SK-N-SH (cell line): ENCODE data around the gene ITGA4. TPM values are rescaled to one million over a fixed set of nuclear protein-coding genes. Genes with fewer than 3 reads are reported as not detected.

Experiments
- CTCF ChIA-PET: fragments of 300-600, 350-600 bp; formaldehyde crosslinking; extraction: SDS; loops from one replicate; lab custom pipeline; 2021; lab: Yijun Ruan, JAX
- POLR2A ChIA-PET: fragments of 350-600 bp; sonication (Branson Sonifier 250); formaldehyde crosslinking; extraction: SDS; loops from one replicate; lab custom pipeline; 2020; ENCODE audit warnings: antibody characterized with exemption, inconsistent platforms; lab: Yijun Ruan, JAX
- DNase-seq: peaks from one replicate; pipeline ENCODE4 v3.0.0; 2012
- H2AFZ ChIP-seq: fragments of 200-600 bp; sonication (generic); 2 replicates; pipeline ENCODE4 v1.8.1; 2016; ENCODE audit warnings: antibody characterized with exemption, mild to moderate bottlenecking, low read depth
- H3F3A ChIP-seq: fragments of 200-600 bp; sonication (generic); replicated peaks from 2 replicates; pipeline ENCODE3; 2016; ENCODE audit warnings: antibody characterized with exemption, mild to moderate bottlenecking; ENCODE audit not compliant: insufficient read depth
- H3K27ac ChIP-seq, 2 experiments: fragments of 200-500 bp in 1 of 2; fragments of 200-600 bp in 1 of 2; sonication (Bioruptor generic) in 1 of 2; sonication (generic), shearing (Covaris generic) in 1 of 2; 2 replicates each; pipeline versions ENCODE4 v1.5.1 to v1.6.1; 2014 to 2016; ENCODE audit warnings: low read depth in 2 of 2, inconsistent platforms in 1 of 2, low read length in 1 of 2, mild to moderate bottlenecking in 1 of 2, mixed read lengths in 1 of 2
- H3K27me3 ChIP-seq: fragments of 200-600 bp; sonication (generic), shearing (Covaris generic); 2 replicates; pipeline ENCODE4 v1.6.1; 2016; ENCODE audit warnings: mixed run types; ENCODE audit not compliant: insufficient read depth
- H3K36me3 ChIP-seq, 2 experiments: fragments of 200-500 bp in 1 of 2; fragments of 200-600 bp in 1 of 2; sonication (Bioruptor generic) in 1 of 2; sonication (generic) in 1 of 2; replicated peaks in 1 of 2; 2 replicates each; pipeline versions ENCODE3 to v1.5.1; 2014 to 2016; ENCODE audit warnings: low read length in 1 of 2, mild to moderate bottlenecking in 1 of 2; ENCODE audit not compliant: insufficient read depth in 2 of 2, control insufficient read depth in 1 of 2
- H3K4me1 ChIP-seq, 2 experiments: fragments of 200-500 bp in 1 of 2; fragments of 200-600 bp in 1 of 2; sonication (Bioruptor generic) in 1 of 2; sonication (generic), shearing (Covaris generic) in 1 of 2; 2 replicates each; pipeline versions ENCODE4 v1.5.1 to v1.6.1; 2014 to 2016; ENCODE audit warnings: low read depth in 1 of 2, low read length in 1 of 2, mixed run types in 1 of 2; ENCODE audit not compliant: insufficient read depth in 2 of 2, control insufficient read depth in 1 of 2
- H3K4me2 ChIP-seq: fragments of 200-600 bp; sonication (generic), shearing (Covaris generic); 2 replicates; pipeline ENCODE4 v1.6.1; 2017; ENCODE audit warnings: mixed run types
- H3K4me3 ChIP-seq, 2 experiments: fragments of 200-500 bp in 1 of 2; fragments of 200-600 bp in 1 of 2; sonication (Bioruptor generic) in 1 of 2; sonication (generic), shearing (Covaris generic) in 1 of 2; 2 replicates each; pipeline versions ENCODE4 v1.5.1 to v1.8.1; 2014 to 2016; ENCODE audit warnings: low read depth in 2 of 2, inconsistent platforms in 1 of 2, low read length in 1 of 2, mild to moderate bottlenecking in 1 of 2, mixed read lengths in 1 of 2, moderate library complexity in 1 of 2
- H3K79me2 ChIP-seq: fragments of 200-600 bp; sonication (generic); 2 replicates; pipeline ENCODE4 v1.8.1; 2017; ENCODE audit warnings: mild to moderate bottlenecking; ENCODE audit not compliant: insufficient read depth
- H3K9ac ChIP-seq: fragments of 200-600 bp; sonication (generic); 2 replicates; pipeline ENCODE4 v1.6.1; 2017; ENCODE audit warnings: mixed run types
- H3K9me2 ChIP-seq: fragments of 200-600 bp; sonication (generic); 2 replicates; pipeline ENCODE4 v1.6.1; 2017; ENCODE audit warnings: mixed run types
- H3K9me3 ChIP-seq: fragments of 200-600 bp; sonication (generic); 2 replicates; pipeline ENCODE4 v1.6.1; 2017; ENCODE audit warnings: mixed run types, mild to moderate bottlenecking, moderate library complexity
- H4K20me1 ChIP-seq: fragments of 200-600 bp; sonication (generic); 2 replicates; pipeline ENCODE4 v1.6.1; 2017; ENCODE audit warnings: mild to moderate bottlenecking, mixed run types; ENCODE audit not compliant: insufficient read depth
- CTCF ChIP-seq: fragments of 200-600 bp; sonication (generic); IDR thresholded peaks from 2 replicates; pipeline ENCODE4 v1.6.1; 2017; ENCODE audit warnings: antibody characterized with exemption, mild to moderate bottlenecking, moderate library complexity
- EZH2phosphoT487 ChIP-seq: fragments of 200-600 bp; sonication (generic); IDR thresholded peaks from 2 replicates; pipeline ENCODE4 v1.6.1; 2017; ENCODE audit warnings: low read depth, mixed run types, mild to moderate bottlenecking, antibody characterized with exemption, moderate library complexity, borderline replicate concordance
- FOSL2 ChIP-seq: IDR thresholded peaks from 2 replicates; pipeline ENCODE4 v1.4.0; 2012; ENCODE audit warnings: low read depth, mild to moderate bottlenecking, moderate library complexity, borderline replicate concordance
- FOXJ3 ChIP-seq: sonication (generic); formaldehyde crosslinking; IDR thresholded peaks from 2 replicates; pipeline ENCODE4 v1.5.1; 2020; ENCODE audit warnings: mild to moderate bottlenecking, missing genetic modification reagents
- FOXM1 ChIP-seq: IDR thresholded peaks from 2 replicates; pipeline ENCODE4 v1.4.0; 2012; ENCODE audit warnings: low read depth, mild to moderate bottlenecking
- GATA2 ChIP-seq: sonication (generic); formaldehyde crosslinking; IDR thresholded peaks from 2 replicates; pipeline ENCODE4 v1.5.0; 2020; ENCODE audit warnings: mild to moderate bottlenecking, missing genetic modification reagents
- MAX ChIP-seq: IDR thresholded peaks from 2 replicates; pipeline ENCODE4 v1.4.0; 2012; ENCODE audit warnings: low read depth
- MXI1 ChIP-seq: IDR thresholded peaks from 2 replicates; pipeline ENCODE4 v1.6.1; 2012; ENCODE audit warnings: mild to moderate bottlenecking, low read depth, low read length, improper control_type of control experiment
- NFIC ChIP-seq: IDR thresholded peaks from 2 replicates; pipeline ENCODE4 v1.4.0; 2012; ENCODE audit warnings: borderline replicate concordance
- POLR2AphosphoS5 ChIP-seq: IDR thresholded peaks from 2 replicates; pipeline ENCODE4 v1.6.1; 2012; ENCODE audit warnings: low read depth, low read length
- RCOR1 ChIP-seq: fragments of 150-350 bp; IDR thresholded peaks from 2 replicates; pipeline ENCODE4 v1.6.1; 2017; ENCODE audit warnings: antibody characterized with exemption, low read length
- RFX5 ChIP-seq: IDR thresholded peaks from 2 replicates; pipeline ENCODE4 v1.6.1; 2012; ENCODE audit warnings: mild to moderate bottlenecking, improper control_type of control experiment, low read length
- RXRA ChIP-seq: IDR thresholded peaks from 2 replicates; pipeline ENCODE4 v1.4.0; 2012; ENCODE audit warnings: low read depth, mild to moderate bottlenecking, borderline replicate concordance
- SIN3A ChIP-seq: IDR thresholded peaks from 2 replicates; pipeline ENCODE4 v1.6.1; 2012; ENCODE audit warnings: low read depth, mild to moderate bottlenecking, low read length, moderate library complexity, borderline replicate concordance
- TCF12 ChIP-seq: IDR thresholded peaks from 2 replicates; pipeline ENCODE4 v1.4.0; 2012
- TEAD4 ChIP-seq: IDR thresholded peaks from 2 replicates; pipeline ENCODE4 v1.4.0; 2012; ENCODE audit warnings: mild to moderate bottlenecking, borderline replicate concordance; ENCODE audit not compliant: insufficient read depth
- USF1 ChIP-seq: IDR thresholded peaks from 2 replicates; pipeline ENCODE4 v1.4.0; 2012; ENCODE audit warnings: low read depth, borderline replicate concordance
- USF2 ChIP-seq: fragments of 150-350 bp; IDR thresholded peaks from 2 replicates; pipeline ENCODE4 v1.6.1; 2017; ENCODE audit warnings: antibody characterized with exemption, low read length, low read depth, borderline replicate concordance
- WGBS: methylation state at CpG from one replicate; pipeline ENCODE4 v1.1.6; 2017; ENCODE audit warnings: low lambda C conversion rate; 5-methylcytosine and 5-hydroxymethylcytosine counted together
- polyA plus RNA-seq, 3 experiments: library from polyadenylated mRNA; depleted of rRNA; stranded (reverse); fragments of >200 nt; gene quantifications; 2 replicates each; pipeline ENCODE4 v1.2.3, GENCODE V29; 2012

ITGA4 gene
- polyA plus RNA-seq, 1 of the 3 experiments (the other 2 are of a cell fraction) = 10.5 TPM

- CTCF ChIA-PET = interaction anchor here (0.8 to 1.7 kb wide), 7 partner anchors 10 to 192 kb away, joined by 3 to 7 read pairs (median 6); no protein-coding TSS in a partner anchor
- Histone ChIP-seq H3K9me2 (no peaks in the 10 kb centered on the region), H3K9ac (no peak overlapping the region), H3K79me2 (no peaks in the 10 kb centered on the region), H3K4me2 (no peak overlapping the region), H4K20me1 (no peaks in the 10 kb centered on the region), H2AFZ (no peak overlapping the region), H3K4me3 (no peak overlapping the region), H3K9me3 (no peaks in the 10 kb centered on the region), H3K36me3 (no peaks in the 10 kb centered on the region), H3K27me3 (no peaks in the 10 kb centered on the region), H3K27ac (no peak overlapping the region), H3F3A (no peaks in the 10 kb centered on the region), H3K4me1 (no peaks in the 10 kb centered on the region; a peak in 1 of 4 replicates)
- POLR2A ChIA-PET = no interaction called here
- no peak for TF ChIP-seq NFIC
- no peak for TF ChIP-seq RCOR1
- TF ChIP-seq CTCF = no peak
- no peak for TF ChIP-seq FOSL2
- no peak for TF ChIP-seq MXI1
- DNase-seq = no peak
- 90% methylated on average over 1 of the region's 1 CpG for WGBS
Observed at GRCh38 chr2:181563101-181563692, 106.0 kb downstream of the ITGA4 start.

- no peak overlapping the region for H3K27ac ChIP-seq
- no peak overlapping the region for H3K9ac ChIP-seq
- no peak overlapping the region for H3K4me3 ChIP-seq
- no peak for TF ChIP-seq FOXM1
- no peak for TF ChIP-seq USF2
- TF ChIP-seq FOXJ3 (CRISPR knock-in tag) = no peak
- TF ChIP-seq TEAD4 = no peak
- TF ChIP-seq RXRA = no peak
- TF ChIP-seq RFX5 = no peak
- no peak for TF ChIP-seq EZH2phosphoT487
- no peak for TF ChIP-seq POLR2AphosphoS5
- TF ChIP-seq MXI1 = no peak
- no peak for TF ChIP-seq SIN3A
- no peak for TF ChIP-seq GATA2
- TF ChIP-seq USF1 = no peak
- TF ChIP-seq MAX = no peak
- TF ChIP-seq TCF12 = no peak
- no peak overlapping the region for H2AFZ ChIP-seq
- H4K20me1 ChIP-seq = no peaks in the 10 kb centered on the region
- no peaks in the 10 kb centered on the region for H3K9me2 ChIP-seq
- no peak for DNase-seq
- H3K36me3 ChIP-seq = no peaks in the 10 kb centered on the region
- no peaks in the 10 kb centered on the region for H3K9me3 ChIP-seq
- H3F3A ChIP-seq = no peaks in the 10 kb centered on the region
- H3K79me2 ChIP-seq = no peaks in the 10 kb centered on the region
- H3K27me3 ChIP-seq = no peaks in the 10 kb centered on the region
- no peaks in the 10 kb centered on the region; a peak in 1 of 4 replicates for H3K4me1 ChIP-seq
- CTCF ChIA-PET = interaction anchor here (0.5 to 2.1 kb wide), 7 partner anchors 34 to 462 kb away, joined by 3 to 8 read pairs (median 3); no protein-coding TSS in a partner anchor
- 72% methylated on average over 6 of the region's 6 CpGs for WGBS
- POLR2A ChIA-PET = no interaction called here
- no peak overlapping the region for H3K4me2 ChIP-seq
Observed at GRCh38 chr2:181566334-181567032, 109.3 kb downstream of the ITGA4 start.
